HG02870 (cell line): ENCODE measurements around the gene TRIM13.
A peak's percentile ranks its signal among the peaks of the same experiment; 100 is the strongest.

ENCODE experiments used
- ATAC-seq: cut with Tn5 transposase; IDR thresholded peaks from one replicate; pipeline ENCODE4 v1.9.1; 2021; ENCODE audit warnings: mild to moderate bottlenecking, moderate library complexity; ENCODE audit not compliant: unreplicated experiment

The TRIM13 gene

GRCh38 chr13:49996161-49996915 is 504 bp upstream of the TRIM13 start:
- peak; percentile 39 for ATAC-seq

- ATAC-seq, result no peak
Measured at GRCh38 chr13:49997955-49998354, 1.1 kb downstream of the TRIM13 start.

DNA sequence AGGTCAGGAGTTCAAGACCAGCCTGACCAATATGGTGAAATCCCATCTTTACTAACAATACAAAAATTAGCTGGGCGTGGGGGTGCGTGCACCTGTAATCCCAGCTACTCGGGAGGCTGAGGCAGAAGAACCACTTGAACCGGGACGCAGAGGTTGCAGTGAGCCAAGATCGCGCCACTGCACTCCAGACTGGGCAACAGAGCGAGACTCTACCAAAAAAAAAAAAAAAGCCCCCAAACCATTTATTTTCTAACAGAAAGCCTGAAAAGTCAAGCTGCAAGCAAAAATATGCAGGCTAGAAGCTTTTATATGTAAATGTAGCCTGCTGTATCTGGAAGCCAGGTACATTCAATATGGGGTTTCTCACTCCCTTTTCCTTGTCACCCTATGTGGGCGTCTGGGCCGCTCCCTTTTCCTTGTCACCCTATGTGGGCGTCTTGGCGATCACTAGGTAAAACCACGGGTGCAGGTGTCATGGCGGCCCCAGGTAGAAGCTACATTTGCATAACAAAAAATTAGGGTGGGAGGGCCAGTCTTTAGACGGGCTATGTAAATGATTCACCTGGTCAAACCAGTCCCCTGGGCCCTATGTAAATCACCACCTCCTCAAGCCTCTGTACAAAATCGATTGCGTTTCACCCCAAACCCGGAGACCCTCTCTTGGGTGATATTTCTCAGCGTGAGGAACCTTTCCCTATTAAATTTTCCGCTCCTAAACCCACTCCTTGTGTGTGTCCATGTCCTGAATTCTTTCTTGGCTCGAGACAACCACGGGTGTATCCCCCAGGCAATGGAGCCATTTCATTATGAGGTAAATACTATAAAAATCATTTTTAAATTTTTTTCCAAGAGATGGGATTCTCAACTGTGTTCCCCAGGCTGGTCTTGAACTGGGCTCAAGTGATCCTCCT is 2.1 kb downstream of the TRIM13 start:
- ATAC-seq, result no peak

DNA sequence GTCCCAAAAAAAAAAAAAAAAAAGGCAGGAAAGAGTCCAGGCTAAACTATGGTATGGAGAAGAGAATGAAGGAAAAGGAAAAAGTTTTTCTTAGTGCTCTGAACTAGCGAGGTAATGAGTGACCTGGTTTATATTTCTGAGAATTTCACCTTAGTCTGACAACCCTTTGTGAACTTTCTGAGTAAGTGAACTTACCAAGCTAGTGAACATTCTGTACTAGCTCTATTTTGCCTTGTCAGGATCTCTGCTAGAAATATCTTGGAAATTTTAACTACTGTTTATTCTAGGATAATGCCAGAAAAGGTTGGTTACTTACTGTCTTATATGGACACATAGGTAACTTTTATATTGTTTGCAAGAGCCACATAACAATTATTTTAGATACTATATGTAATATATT is 4.4 kb downstream of the TRIM13 start:
- no peak for ATAC-seq

DNA sequence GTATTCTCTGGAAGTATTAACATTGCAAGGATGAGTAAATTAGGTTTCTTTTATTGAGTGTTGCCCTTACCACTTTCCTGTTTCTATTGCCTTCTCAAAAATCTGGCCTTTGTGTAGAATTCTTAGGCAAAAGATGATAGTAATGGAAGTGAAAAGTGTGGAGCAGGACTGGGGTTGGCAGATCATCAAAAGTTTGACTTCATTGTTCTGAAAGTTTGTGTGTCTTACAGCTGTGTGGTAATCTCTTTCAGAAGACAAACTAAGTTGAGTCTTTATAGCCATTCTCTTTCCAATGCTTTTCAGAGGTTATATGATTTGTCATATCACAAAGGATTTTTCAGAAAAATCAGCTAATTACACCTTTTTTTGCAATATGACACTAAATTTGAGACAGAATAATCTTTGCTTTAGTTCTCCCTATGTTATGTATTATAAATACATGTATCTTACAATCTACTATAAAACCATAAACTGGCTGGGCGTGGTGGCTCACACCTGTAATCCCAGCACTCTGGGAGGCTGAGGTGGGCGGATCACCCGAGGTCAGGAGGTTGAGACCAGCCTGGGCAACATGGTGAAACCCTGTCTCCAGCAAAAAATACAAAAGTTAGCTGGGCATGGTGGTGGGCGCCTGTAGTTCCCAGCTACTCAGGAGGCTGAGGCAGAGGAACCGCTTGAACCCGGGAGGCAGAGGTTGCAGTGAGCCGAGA is 9.7 kb downstream of the TRIM13 start:
- ATAC-seq, result no peak

- ATAC-seq, result no peak
Measured at GRCh38 chr13:50011461-50011860, 14.6 kb downstream of the TRIM13 start.

DNA sequence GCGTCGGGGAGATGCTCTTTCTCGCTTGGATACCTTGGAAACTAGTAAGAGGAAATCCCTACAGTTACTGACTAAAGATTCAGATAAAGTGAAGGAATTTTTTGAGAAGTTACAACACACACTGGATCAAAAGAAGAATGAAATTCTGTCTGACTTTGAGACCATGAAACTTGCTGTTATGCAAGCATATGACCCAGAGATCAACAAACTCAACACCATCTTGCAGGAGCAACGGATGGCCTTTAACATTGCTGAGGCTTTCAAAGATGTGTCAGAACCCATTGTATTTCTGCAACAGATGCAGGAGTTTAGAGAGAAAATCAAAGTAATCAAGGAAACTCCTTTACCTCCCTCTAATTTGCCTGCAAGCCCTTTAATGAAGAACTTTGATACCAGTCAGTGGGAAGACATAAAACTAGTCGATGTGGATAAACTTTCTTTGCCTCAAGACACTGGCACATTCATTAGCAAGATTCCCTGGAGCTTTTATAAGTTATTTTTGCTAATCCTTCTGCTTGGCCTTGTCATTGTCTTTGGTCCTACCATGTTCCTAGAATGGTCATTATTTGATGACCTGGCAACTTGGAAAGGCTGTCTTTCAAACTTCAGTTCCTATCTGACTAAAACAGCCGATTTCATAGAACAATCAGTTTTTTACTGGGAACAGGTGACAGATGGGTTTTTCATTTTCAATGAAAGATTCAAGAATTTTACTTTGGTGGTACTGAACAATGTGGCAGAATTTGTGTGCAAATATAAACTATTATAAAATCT is 15.7 kb downstream of the TRIM13 start:
- ATAC-seq, result no peak

GRCh38 chr13:50014386-50014785 is 17.5 kb downstream of the TRIM13 start:
- ATAC-seq, result no peak

DNA sequence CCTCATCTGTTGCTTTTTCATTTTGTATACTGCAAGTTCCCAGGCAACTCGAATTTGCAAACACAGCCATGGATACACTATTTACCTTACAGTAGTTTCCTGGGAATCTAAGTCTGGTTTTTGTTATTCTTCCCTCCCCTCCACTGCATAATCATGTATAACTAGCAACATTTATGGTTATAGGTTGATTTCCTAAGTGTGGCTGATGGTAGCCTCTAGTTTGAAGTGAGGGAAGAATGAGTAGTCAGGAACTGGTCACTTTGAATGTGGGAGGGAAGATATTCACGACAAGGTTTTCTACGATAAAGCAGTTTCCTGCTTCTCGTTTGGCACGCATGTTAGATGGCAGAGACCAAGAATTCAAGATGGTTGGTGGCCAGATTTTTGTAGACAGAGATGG is 18.4 kb downstream of the TRIM13 start, which contains the start of gene KCNRG:
Gene KCNRG, plus strand, starts transcription at position 187 of the 400 bp plus-strand sequence. Its CDS starts 50 bp downstream, at position 237.
- ATAC-seq, result no peak

DNA sequence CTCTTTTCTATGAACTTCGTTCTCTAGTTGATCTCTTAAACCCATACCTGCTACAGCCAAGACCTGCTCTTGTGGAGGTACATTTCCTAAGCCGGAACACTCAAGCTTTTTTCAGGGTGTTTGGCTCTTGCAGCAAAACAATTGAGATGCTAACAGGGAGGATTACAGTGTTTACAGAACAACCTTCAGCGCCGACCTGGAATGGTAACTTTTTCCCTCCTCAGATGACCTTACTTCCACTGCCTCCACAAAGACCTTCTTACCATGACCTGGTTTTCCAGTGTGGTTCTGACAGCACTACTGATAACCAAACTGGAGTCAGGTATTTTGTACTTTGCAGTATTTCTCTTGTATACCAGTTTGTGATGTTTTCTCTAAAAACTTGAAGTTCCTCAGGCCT is 18.9 kb downstream of the TRIM13 start:
- ATAC-seq, result no peak

DNA sequence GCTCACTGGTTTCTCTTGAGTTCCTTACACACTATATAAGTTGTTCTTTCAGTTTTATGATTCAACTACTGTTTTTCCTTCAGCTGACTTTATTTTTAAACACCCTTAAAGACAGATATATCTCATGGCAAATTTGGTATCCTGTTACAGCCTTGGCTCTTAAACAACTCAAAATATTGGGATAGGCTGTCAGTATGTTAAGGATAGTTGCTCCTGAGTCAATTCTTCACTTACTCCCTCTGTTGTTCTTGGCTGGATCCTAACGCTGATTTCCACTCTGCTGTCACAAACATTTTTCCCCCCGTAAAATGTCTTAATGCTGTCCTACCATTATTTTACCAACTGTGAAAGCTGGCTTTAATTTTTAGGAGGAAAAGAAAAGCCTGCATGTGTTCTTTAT is 19.6 kb downstream of the TRIM13 start:
- ATAC-seq, result no peak

GRCh38 chr13:50017819-50018218 is 21.0 kb downstream of the TRIM13 start:
- no peak for ATAC-seq

GRCh38 chr13:50025436-50025835 is 28.6 kb downstream of the TRIM13 start:
- ATAC-seq, result no peak

DNA sequence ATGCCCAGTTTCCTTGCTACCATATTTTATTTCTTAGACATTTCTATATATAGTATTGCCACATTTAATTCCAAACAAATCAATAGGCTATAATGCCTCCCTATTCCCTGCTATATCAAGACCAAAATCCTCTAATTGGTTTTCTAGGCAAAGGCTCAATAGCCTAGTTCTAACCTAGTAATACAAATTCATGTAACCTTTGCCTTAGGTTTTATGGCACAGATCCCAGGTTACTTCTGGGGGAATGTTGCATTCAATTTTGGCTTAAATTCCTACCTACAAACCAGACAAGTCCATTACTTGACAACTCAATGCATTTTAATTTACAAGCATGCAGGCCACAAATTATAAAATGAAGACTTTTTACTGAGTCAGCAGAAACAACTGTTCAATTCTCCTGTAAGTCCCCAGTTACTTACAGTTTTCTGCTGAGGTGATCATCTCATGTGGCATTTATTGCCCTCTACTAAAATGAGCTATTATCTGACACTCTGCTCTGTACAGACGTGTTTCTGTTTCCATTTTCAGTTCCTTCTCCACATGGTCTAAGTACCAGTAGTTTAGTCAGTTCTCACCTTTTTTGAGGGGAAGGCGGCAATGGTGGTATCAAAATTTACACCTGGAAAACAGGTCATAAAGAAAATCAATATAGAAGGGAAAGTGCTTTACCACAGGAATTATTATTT is 30.1 kb downstream of the TRIM13 start:
- peak; percentile 99 for ATAC-seq

DNA sequence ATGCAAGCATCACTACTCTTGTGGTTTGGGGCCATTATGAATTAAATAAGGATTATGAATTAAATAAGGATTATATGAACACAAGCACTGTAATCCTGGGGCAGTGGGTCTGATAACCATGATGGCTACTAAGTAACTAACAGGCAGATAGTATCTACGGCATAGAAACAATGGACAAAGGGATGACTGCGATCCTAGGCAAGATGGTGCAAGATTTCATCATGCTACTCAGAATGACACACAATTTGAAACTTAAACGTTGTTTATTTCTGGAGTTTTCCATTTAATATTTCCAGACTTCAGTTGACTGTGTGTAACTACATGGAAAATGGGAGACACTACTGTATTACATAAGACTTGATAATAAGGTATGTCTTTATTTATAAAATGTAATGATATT is 33.5 kb downstream of the TRIM13 start:
- ATAC-seq, result no peak

DNA sequence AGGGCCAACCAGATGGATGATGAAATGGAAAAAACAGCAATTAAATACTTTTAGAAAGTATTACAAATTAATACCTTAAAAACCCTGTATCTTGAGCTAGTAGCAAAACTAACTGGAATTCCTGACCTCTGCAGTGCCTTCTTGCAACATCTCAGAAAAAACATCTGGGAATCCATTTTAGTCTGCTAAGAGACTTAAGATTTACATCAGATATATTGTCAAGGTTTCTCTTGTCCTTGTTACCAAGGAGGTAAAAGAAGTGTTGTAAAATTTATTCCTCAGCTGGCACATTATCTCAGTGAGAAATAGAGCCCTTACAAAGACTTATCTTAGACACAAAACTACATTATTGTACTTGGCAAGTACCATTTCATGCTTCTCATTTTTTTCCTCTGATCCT is 36.9 kb downstream of the TRIM13 start:
- ATAC-seq, result no peak

- no peak for ATAC-seq
Measured at GRCh38 chr13:50037788-50038187, 40.9 kb downstream of the TRIM13 start.

DNA sequence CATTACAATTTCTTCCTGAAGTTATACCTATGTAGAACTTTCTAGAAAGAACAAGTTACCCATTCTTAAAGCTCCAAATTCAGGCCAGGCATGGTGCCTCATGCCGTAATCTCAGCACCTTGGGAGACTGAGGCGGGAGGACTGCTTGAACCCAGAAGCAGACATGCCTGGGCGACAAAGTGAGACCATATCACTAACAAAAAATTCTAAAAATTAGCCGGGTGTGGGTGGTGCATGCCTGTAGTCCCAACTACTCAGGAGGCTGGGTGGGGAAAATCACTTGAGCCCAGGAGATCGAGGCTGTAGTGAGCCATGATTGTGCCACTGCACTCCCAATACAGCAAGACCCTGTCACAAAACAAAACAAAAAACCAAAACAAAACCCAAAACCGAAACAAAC is 41.4 kb downstream of the TRIM13 start:
- no peak for ATAC-seq

- no peak for ATAC-seq
Measured at GRCh38 chr13:50052478-50052877, 55.6 kb downstream of the TRIM13 start.

DNA sequence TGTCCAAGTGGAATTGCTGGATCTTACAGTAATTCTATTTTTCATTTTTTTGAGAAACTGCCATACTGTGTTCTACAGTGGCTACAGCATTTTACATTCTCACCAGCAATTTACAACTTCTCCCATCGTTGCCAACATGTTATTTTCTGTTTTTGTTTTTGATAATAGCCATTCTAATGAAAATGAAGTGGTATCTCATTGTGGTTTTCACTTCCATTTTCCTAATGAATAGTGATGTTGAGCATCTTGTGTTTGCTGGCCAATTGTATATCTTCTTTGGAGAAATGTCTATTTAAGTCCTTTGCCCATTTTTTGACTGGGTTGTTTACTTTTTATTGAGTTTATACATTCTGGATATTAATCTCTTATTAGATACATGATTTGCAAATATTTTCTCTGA is 57.0 kb downstream of the TRIM13 start:
- no peak for ATAC-seq
